Kidney (tissue), 14 donors: Measurements from ENCODE around the gene ZNF107. TPM values are rescaled to one million over a fixed set of nuclear protein-coding genes. Genes with fewer than 3 reads are reported as not detected.

ENCODE experiments used
- DNase-seq, 5 donors: peaks; one replicate each; pipeline ENCODE4 v3.0.0-alpha.2; 2013 to 2020
- FAIRE-seq: peaks from 2 replicates; lab custom pipeline; 2012; peaks lifted over from hg19 to GRCh38; lab: Jason Lieb, UNC
- H3K27ac ChIP-seq, 2 donors: one replicate each; pipeline ENCODE4 v1.7.0; 2013; ENCODE audit warnings: low read depth in 2 of 2, low read length in 2 of 2, inconsistent platforms in 1 of 2
- H3K27me3 ChIP-seq: one replicate; pipeline ENCODE4 v1.7.1; 2013; ENCODE audit warnings: low read length, inconsistent platforms; ENCODE audit not compliant: control insufficient read depth, insufficient read depth
- H3K36me3 ChIP-seq, 3 donors: one replicate each; pipeline versions ENCODE4 v1.7.0 to v1.7.1; 2013; ENCODE audit warnings: low read length in 3 of 3, control low read depth in 1 of 3, inconsistent platforms in 1 of 3; ENCODE audit not compliant: insufficient read depth in 3 of 3, control insufficient read depth in 2 of 3
- H3K4me1 ChIP-seq, 3 donors: one replicate each; pipeline versions ENCODE4 v1.7.0 to v1.7.1; 2013; ENCODE audit warnings: low read length in 3 of 3, inconsistent platforms in 1 of 3, low read depth in 1 of 3; ENCODE audit not compliant: control insufficient read depth in 2 of 3, insufficient read depth in 2 of 3
- H3K4me3 ChIP-seq, 3 donors: one replicate each; pipeline versions ENCODE4 v1.7.0 to v1.8.1; 2013; ENCODE audit warnings: low read length in 3 of 3, control low read depth in 1 of 3, inconsistent platforms in 1 of 3
- H3K9ac ChIP-seq, 3 donors: one replicate each; pipeline versions ENCODE4 v1.7.0 to v1.7.1; 2013; ENCODE audit warnings: low read length in 3 of 3, control low read depth in 1 of 3, inconsistent platforms in 1 of 3
- H3K9me3 ChIP-seq, 3 donors: one replicate each; pipeline versions ENCODE4 v1.7.0 to v1.7.1; 2013; ENCODE audit warnings: low read length in 3 of 3, control low read depth in 1 of 3, inconsistent platforms in 1 of 3; ENCODE audit not compliant: control insufficient read depth in 2 of 3, insufficient read depth in 1 of 3
- intact Hi-C: fragments of 100-400 bp; cut with DNase I; formaldehyde crosslinking; loops from one replicate; pipeline ENCODE4 v1.11.1; 2022
- polyA plus RNA-seq: library from polyadenylated mRNA; stranded (reverse); fragments of 350-450 nt; fragmentation: Illumina TruSeq; extraction: RNeasy Lipid Tissue Mini Kit (QIAGEN cat#74804); gene quantifications from one replicate; pipeline ENCODE4 v1.2.3, GENCODE V29; 2014; ENCODE audit warnings: low read depth, low replicate concordance; ENCODE audit not compliant: insufficient read depth
- total RNA-seq: library from RNA; stranded (reverse); fragmentation: NEBNext Ultra II Directional; extraction: Animal tissue kit (Norgen Biotek cat#: 25700); gene quantifications from one replicate; pipeline ENCODE4 v1.2.1, GENCODE V29; 2021
- TF ChIP-seq, protein P1 (sequence below): IDR thresholded peaks from 3 replicates; pipeline ENCODE4 v1.5.1; 2012; ENCODE audit warnings: mild to moderate bottlenecking, moderate library complexity, borderline replicate concordance; ENCODE audit not compliant: insufficient read depth; ENCODE audit errors: extremely low read depth
- donor health status: control.
- donor health status: control.
- donor health status: control.
- donor health status: control.
- donor health status: control.
- donor health status: DM: yes; HTN: yes; CAD: no.
- donor health status: Normal renal cell carcinoma (clear cell type).

ZNF107 gene
- total and polyA plus RNA-seq, 2 donors from 2014 or later: 0.80 to 8.0 TPM

DNA sequence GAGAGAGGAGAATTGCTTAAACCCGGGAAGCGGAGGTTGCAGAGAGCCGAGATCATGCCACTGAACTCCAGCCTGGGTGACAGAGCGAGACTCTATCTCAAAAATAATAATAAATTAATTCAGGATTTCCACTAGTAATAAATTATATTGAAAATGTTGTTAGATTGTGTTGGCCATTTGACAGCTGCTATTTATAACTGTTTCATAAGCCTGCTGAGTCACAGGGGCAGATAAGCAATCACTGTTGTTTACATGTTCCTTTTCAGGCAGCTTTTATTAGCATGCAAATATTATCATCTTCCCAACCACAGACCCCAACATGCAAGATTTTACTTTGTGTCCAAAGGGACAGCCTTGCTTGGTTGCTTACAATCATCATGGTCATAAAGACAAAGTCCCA lies 78.7 kb downstream of the ZNF107 start:
- peaks cover 0 to 2% (median 0%) of the 10 kb centered on the region in 3 donors for H3K4me1 ChIP-seq
- DNase-seq: no peak
- no peaks in the 10 kb centered on the region for H3K27me3 ChIP-seq
- peaks cover 0 to 4% (median 0%) of the 10 kb centered on the region in 3 donors for H3K9me3 ChIP-seq
- no peak overlapping the region for H3K27ac ChIP-seq
- intact Hi-C loops: no loop called here
- no peak overlapping the region for H3K9ac ChIP-seq
- H3K36me3 ChIP-seq: no peaks in the 10 kb centered on the region
- no peak overlapping the region for H3K4me3 ChIP-seq
- TF ChIP-seq, protein P1, sequence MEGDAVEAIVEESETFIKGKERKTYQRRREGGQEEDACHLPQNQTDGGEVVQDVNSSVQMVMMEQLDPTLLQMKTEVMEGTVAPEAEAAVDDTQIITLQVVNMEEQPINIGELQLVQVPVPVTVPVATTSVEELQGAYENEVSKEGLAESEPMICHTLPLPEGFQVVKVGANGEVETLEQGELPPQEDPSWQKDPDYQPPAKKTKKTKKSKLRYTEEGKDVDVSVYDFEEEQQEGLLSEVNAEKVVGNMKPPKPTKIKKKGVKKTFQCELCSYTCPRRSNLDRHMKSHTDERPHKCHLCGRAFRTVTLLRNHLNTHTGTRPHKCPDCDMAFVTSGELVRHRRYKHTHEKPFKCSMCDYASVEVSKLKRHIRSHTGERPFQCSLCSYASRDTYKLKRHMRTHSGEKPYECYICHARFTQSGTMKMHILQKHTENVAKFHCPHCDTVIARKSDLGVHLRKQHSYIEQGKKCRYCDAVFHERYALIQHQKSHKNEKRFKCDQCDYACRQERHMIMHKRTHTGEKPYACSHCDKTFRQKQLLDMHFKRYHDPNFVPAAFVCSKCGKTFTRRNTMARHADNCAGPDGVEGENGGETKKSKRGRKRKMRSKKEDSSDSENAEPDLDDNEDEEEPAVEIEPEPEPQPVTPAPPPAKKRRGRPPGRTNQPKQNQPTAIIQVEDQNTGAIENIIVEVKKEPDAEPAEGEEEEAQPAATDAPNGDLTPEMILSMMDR: no peak
- no peak for FAIRE-seq

DNA sequence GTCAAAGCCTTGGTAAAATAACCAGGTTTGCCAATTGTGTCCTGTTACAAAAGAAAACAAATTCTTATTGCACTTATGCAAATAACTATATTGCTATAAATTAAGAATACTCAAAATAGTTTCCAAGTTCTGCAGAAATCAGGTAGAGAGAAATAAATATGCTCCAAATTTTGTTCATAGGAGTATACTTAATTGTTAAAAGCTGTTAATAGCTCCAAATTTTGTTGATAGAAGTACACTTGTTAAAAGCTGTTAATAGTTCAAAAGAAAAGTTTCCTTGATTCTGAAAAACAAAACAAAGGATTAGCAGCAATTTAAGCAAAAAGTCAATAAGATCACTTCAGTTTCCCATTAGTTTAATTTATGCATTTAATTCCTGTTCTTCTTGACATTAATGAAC lies 81.9 kb downstream of the ZNF107 start:
- DNase-seq (no peak), FAIRE-seq (no peak)
- Histone ChIP-seq H3K9me3 (peaks cover 0 to 4% (median 0%) of the 10 kb centered on the region in 3 donors), H3K4me3 (no peak overlapping the region), H3K4me1 (peaks cover 0 to 2% (median 0%) of the 10 kb centered on the region in 3 donors), H3K9ac (no peak overlapping the region), H3K36me3 (no peaks in the 10 kb centered on the region), H3K27me3 (no peaks in the 10 kb centered on the region), H3K27ac (no peak overlapping the region)
- TF ChIP-seq, protein P1: no peak
- intact Hi-C loops: no loop called here

DNA sequence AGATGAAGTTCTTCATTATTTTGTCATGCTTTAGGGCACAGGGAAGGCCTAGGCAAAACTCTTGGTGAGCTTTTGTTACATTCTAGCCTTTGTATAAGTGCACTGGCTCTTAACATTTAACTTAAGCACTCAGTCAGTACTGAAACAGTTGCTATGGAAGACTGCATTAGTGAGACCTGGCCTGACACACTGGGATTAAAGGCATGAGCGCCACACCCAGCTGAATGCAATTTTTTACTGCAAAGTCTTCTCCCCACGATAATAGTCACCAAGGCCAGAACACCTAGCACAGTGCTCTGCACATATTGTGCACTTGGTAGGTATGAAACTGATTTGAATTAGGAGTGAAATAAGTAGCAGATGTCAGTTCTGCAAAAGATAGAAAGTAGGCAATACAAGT lies 87.1 kb downstream of the ZNF107 start:
- no peak overlapping the region for H3K9ac ChIP-seq
- FAIRE-seq: no peak
- no peaks in the 10 kb centered on the region for H3K4me1 ChIP-seq
- DNase-seq: no peak
- H3K9me3 ChIP-seq: peaks cover 0 to 2% (median 0%) of the 10 kb centered on the region in 3 donors
- intact Hi-C loops: no loop called here
- TF ChIP-seq, protein P1: no peak
- no peak overlapping the region for H3K27ac ChIP-seq
- H3K36me3 ChIP-seq: no peaks in the 10 kb centered on the region
- no peak overlapping the region for H3K4me3 ChIP-seq
- no peaks in the 10 kb centered on the region for H3K27me3 ChIP-seq

GRCh38 chr7:64755865-64756264 lies 89.9 kb downstream of the ZNF107 start:
- no peak for FAIRE-seq
- Histone ChIP-seq H3K36me3 (no peaks in the 10 kb centered on the region), H3K9me3 (no peaks in the 10 kb centered on the region), H3K27me3 (no peaks in the 10 kb centered on the region), H3K4me1 (no peaks in the 10 kb centered on the region), H3K4me3 (no peak overlapping the region), H3K9ac (no peak overlapping the region), H3K27ac (no peak overlapping the region)
- intact Hi-C loops: no loop called here
- no peak for DNase-seq
- TF ChIP-seq, protein P1: no peak
